K562 (cell line): ENCODE results near the gene ACTRT3. TPM values are rescaled to one million over a fixed set of nuclear protein-coding genes. Genes with fewer than 3 reads are reported as not detected.
A peak's percentile ranks its signal among the peaks of the same experiment; 100 is the strongest.

Experiments
- ATAC-seq: fragments of 200-7000 bp; cut with Tn5 transposase; 3 replicates; pipeline ENCODE4 v1.9.1; 2020; ENCODE audit warnings: moderate library complexity
- BruUV-seq: library from RNA; stranded (reverse); fragments of 400-500 nt; replicated peaks from 2 replicates; lab custom pipeline; 2021; lab: Mats Ljungman, UMichigan
- CTCF ChIA-PET: fragments of 300-600 bp; formaldehyde crosslinking; extraction: SDS; loops from one replicate; lab custom pipeline; 2021; ENCODE audit warnings: low intra/inter-chr PET ratio; lab: Yijun Ruan, JAX
- POLR2A ChIA-PET: fragments of 300-600, 350-650 bp; sonication (Branson Sonifier 250); formaldehyde crosslinking; extraction: SDS; loops from one replicate; lab custom pipeline; 2021; ENCODE audit warnings: antibody characterized with exemption, inconsistent platforms; lab: Yijun Ruan, JAX
- DNase-seq, 4 experiments: peaks; one replicate each; pipeline versions ENCODE4 v3.0.0 to v3.0.0-alpha.2; 2011 to 2018; ENCODE audit warnings: low spot score in 3 of 4, mixed read lengths in 3 of 4; ENCODE audit errors: extremely low read depth in 1 of 4
- FAIRE-seq: peaks from 2 replicates; lab custom pipeline; 2011; peaks lifted over from hg19 to GRCh38; lab: Jason Lieb, UNC
- H2AFZ ChIP-seq: 2 replicates; pipeline ENCODE4 v1.6.0; 2011; ENCODE audit warnings: low read depth, low read length, control low read depth, inconsistent platforms
- H3K27ac ChIP-seq: fragments of 200-600 bp; 3 replicates; pipeline ENCODE4 v1.8.0; 2011; ENCODE audit warnings: low read depth, mild to moderate bottlenecking, control low read depth, inconsistent platforms, low read length, moderate library complexity, mixed read lengths; ENCODE audit errors: extremely low read depth
- H3K27me3 ChIP-seq, 2 experiments: fragments of 300-600 bp in 1 of 2; 2 replicates in 1 of 2; 3 replicates in 1 of 2; pipeline versions ENCODE4 v1.6.0 to v1.8.0; 2011; ENCODE audit warnings: inconsistent platforms in 2 of 2, low read length in 2 of 2, mild to moderate bottlenecking in 1 of 2, mixed read lengths in 1 of 2, moderate library complexity in 1 of 2; ENCODE audit not compliant: control insufficient read depth in 2 of 2, insufficient read depth in 2 of 2
- H3K36me3 ChIP-seq: fragments of 300-600 bp; 3 replicates; pipeline ENCODE4 v1.8.0; 2011; ENCODE audit warnings: mild to moderate bottlenecking, low read length, inconsistent platforms; ENCODE audit not compliant: control insufficient read depth, insufficient read depth
- H3K4me1 ChIP-seq, 2 experiments: fragments of 200-600 bp in 1 of 2; replicated peaks in 1 of 2; 2 replicates in 1 of 2; 3 replicates in 1 of 2; pipeline versions ENCODE4 v1.5.1 to v1.8.0; 2011; ENCODE audit warnings: inconsistent platforms in 2 of 2, low read length in 2 of 2, mild to moderate bottlenecking in 1 of 2, mixed read lengths in 1 of 2, moderate library complexity in 1 of 2; ENCODE audit not compliant: control insufficient read depth in 2 of 2, insufficient read depth in 2 of 2
- H3K4me2 ChIP-seq: 2 replicates; pipeline ENCODE4 v1.6.1; 2011; ENCODE audit warnings: low read length, control low read depth, inconsistent platforms, mixed read lengths; ENCODE audit not compliant: insufficient read depth
- H3K4me3 ChIP-seq: fragments of 200-600 bp; sonication (generic), shearing (Covaris generic); 2 replicates; pipeline ENCODE4 v1.5.1; 2016; ENCODE audit warnings: control low read depth, inconsistent platforms
- H3K79me2 ChIP-seq: fragments of 200-600 bp; 3 replicates; pipeline ENCODE4 v1.8.0; 2011; ENCODE audit warnings: low read length, inconsistent platforms; ENCODE audit not compliant: control insufficient read depth, insufficient read depth
- H3K9ac ChIP-seq, 2 experiments: 2 replicates each; pipeline versions ENCODE4 v1.6.0 to v1.6.1; 2011; ENCODE audit warnings: low read depth in 2 of 2, low read length in 2 of 2, control low read depth in 1 of 2, inconsistent platforms in 1 of 2, mild to moderate bottlenecking in 1 of 2, mixed read lengths in 1 of 2; ENCODE audit not compliant: insufficient read depth in 1 of 2
- H3K9me1 ChIP-seq: one replicate; pipeline ENCODE4 v1.6.0; 2011; ENCODE audit warnings: inconsistent platforms, mild to moderate bottlenecking, low read length, moderate library complexity; ENCODE audit not compliant: control insufficient read depth, insufficient read depth
- H3K9me3 ChIP-seq: replicated peaks from 2 replicates; pipeline ENCODE4 v1.5.1; 2011; ENCODE audit warnings: low read depth, low read length, inconsistent platforms; ENCODE audit not compliant: control insufficient read depth, insufficient read depth
- H4K20me1 ChIP-seq: replicated peaks from 2 replicates; pipeline ENCODE4 v1.6.1; 2011; ENCODE audit warnings: low read length, inconsistent platforms, mixed read lengths; ENCODE audit not compliant: control insufficient read depth, insufficient read depth
- C11orf30 ChIP-seq: fragments of 450-650 bp; IDR thresholded peaks from 2 replicates; pipeline ENCODE4 v1.6.1; 2016; ENCODE audit warnings: low read depth, mild to moderate bottlenecking
- ETV5 ChIP-seq: sonication (generic); formaldehyde crosslinking; IDR thresholded peaks from 2 replicates; pipeline ENCODE4 v1.4.0; 2020; ENCODE audit warnings: low read depth, mild to moderate bottlenecking, missing genetic modification reagents
- KAT7 ChIP-seq: sonication (generic); formaldehyde crosslinking; IDR thresholded peaks from 2 replicates; pipeline ENCODE4 v1.8.0; 2022; ENCODE audit warnings: missing genetic modification reagents, mild to moderate bottlenecking, borderline replicate concordance
- MAFF ChIP-seq: IDR thresholded peaks from 2 replicates; pipeline ENCODE4 v1.6.1; 2012; ENCODE audit warnings: low read length, improper control_type of control experiment
- MAFG ChIP-seq: fragments of 450-650 bp; conservative IDR thresholded peaks from 2 replicates; pipeline ENCODE4 v1.6.1; 2016; ENCODE audit warnings: missing genetic modification characterization, missing compliant biosample characterization
- MAFK ChIP-seq: IDR thresholded peaks from 2 replicates; pipeline ENCODE4 v1.6.1; 2011; ENCODE audit warnings: low read length, improper control_type of control experiment
- ZNF316 ChIP-seq: fragments of 450-650 bp; IDR thresholded peaks from 2 replicates; pipeline ENCODE4 v1.6.1; 2016
- ZNF586 ChIP-seq: fragments of 450-650 bp; formaldehyde crosslinking; conservative IDR thresholded peaks from 2 replicates; pipeline ENCODE4 v1.4.0; 2020; ENCODE audit warnings: mild to moderate bottlenecking, moderate library complexity
- WGBS: fragments of 100-300 bp; shearing (Covaris generic); methylation state at CpG from one replicate; pipeline ENCODE4 v1.1.6; 2016; ENCODE audit warnings: low coverage, mixed read lengths; ENCODE audit not compliant: insufficient coverage; ENCODE audit errors: missing lambda C conversion rate; 5-methylcytosine and 5-hydroxymethylcytosine counted together
- in situ Hi-C: fragments of 300-500 bp; cut with MboI; formaldehyde crosslinking; loops from 4 replicates; pipeline ENCODE4 v1.15.0; 2018; ENCODE audit warnings: inconsistent platforms, mixed read lengths
- intact Hi-C: fragments of 100-400 bp; cut with micrococcal nuclease; formaldehyde crosslinking; loops from 2 replicates; pipeline ENCODE4 v1.14.2; 2022
- polyA plus RNA-seq, 8 experiments: library from polyadenylated mRNA; depleted of rRNA in 4 of 8; stranded (reverse) in 5 of 8; unstranded in 3 of 8; fragments of >200 nt; fragmentation: Nextera tagmentation in 2 of 8; fragmentation: Illumina TruSeq in 1 of 8; extraction: Ambion mirVana in 2 of 8; extraction: Trizol in 1 of 8; gene quantifications; 2 replicates each; pipeline versions ENCODE4 v1.2.1 to v1.2.3, GENCODE V29; 2011 to 2014; ENCODE audit warnings: inconsistent platforms in 1 of 8, missing spikeins in 1 of 8
- total RNA-seq, 7 experiments: library from RNA; depleted of rRNA in 6 of 7; stranded (reverse); fragments of >200 nt in 6 of 7; fragmentation: Illumina TruSeq in 2 of 7; extraction: Trizol in 2 of 7; gene quantifications; 2 replicates each; pipeline versions ENCODE4 v1.2.1 to v1.2.3, GENCODE V29; 2011 to 2021; ENCODE audit warnings: low replicate concordance in 1 of 7

The ACTRT3 gene
- total and polyA plus RNA-seq, 9 of the 15 experiments (the other 6 are each of a cell fraction or from before 2014, with no cell fraction given), result 0.06 to 0.11 (median 0.07) TPM; not detected in 5

DNA sequence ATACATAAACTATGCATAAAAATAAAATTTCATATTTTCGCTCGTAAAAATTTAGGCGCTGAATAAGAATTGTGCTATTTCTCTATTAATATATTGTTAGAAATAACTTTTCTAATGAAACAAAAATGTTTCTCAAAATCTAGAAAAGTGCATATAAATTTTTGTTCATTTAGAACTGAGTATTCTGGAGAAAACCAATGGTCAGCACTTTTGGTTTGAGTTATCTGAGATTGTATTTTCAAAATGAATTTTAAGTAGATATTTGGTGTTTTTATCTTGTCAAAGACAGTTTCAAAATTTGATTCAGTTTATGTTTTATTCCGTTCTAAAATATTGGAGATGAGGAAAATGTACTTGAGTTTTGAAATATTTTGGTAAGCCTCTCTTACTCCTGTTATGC is 17.8 kb upstream of the ACTRT3 start:
- FAIRE-seq, result no peak
- in situ Hi-C loops, result no loop called here
- H4K20me1 ChIP-seq, result no peaks in the 10 kb centered on the region
- no peaks in the 10 kb centered on the region for H3K27me3 ChIP-seq
- H3K79me2 ChIP-seq, result no peaks in the 10 kb centered on the region
- no peak overlapping the region for H3K9ac ChIP-seq
- no peak overlapping the region for H3K27ac ChIP-seq
- no peaks in the 10 kb centered on the region for H3K9me3 ChIP-seq
- no peak overlapping the region for H2AFZ ChIP-seq
- peaks cover 83% of the 10 kb centered on the region for H3K36me3 ChIP-seq
- no peak for ATAC-seq
- POLR2A ChIA-PET, result no interaction called here
- H3K4me1 ChIP-seq, result no peaks in the 10 kb centered on the region; a peak in 1 of 5 replicates
- no TSS peak for BruUV-seq
- no peak overlapping the region for H3K4me3 ChIP-seq
- no peaks in the 10 kb centered on the region for H3K9me1 ChIP-seq
- intact Hi-C loops, result no loop called here
- CTCF ChIA-PET, result interaction anchor here (0.5 kb wide), 1 partner anchor 957 kb away, joined by 3 read pairs; no protein-coding TSS in a partner anchor
- TF ChIP-seq ETV5 (CRISPR knock-in tag), result no peak
- TF ChIP-seq MAFG (tag), result 0 out of 2 replicates have a peak, but pooled peaks have one; percentile 27
- no peak for TF ChIP-seq ZNF586 (CRISPR knock-in tag)
- TF ChIP-seq KAT7 (CRISPR knock-in tag), result no peak
- peak; percentile 85 for TF ChIP-seq ZNF316
- TF ChIP-seq MAFK, result peak; percentile 58; the same call in 1 of the 2 replicates
- TF ChIP-seq C11orf30, result peak; percentile 70
- TF ChIP-seq MAFF, result peak; percentile 59
- WGBS, result 93% methylated on average over 4 of the region's 4 CpGs
- no peak for DNase-seq
- no peak overlapping the region for H3K4me2 ChIP-seq
